ENCODE measurements around the gene MAEA.

The MAEA gene

DNA sequence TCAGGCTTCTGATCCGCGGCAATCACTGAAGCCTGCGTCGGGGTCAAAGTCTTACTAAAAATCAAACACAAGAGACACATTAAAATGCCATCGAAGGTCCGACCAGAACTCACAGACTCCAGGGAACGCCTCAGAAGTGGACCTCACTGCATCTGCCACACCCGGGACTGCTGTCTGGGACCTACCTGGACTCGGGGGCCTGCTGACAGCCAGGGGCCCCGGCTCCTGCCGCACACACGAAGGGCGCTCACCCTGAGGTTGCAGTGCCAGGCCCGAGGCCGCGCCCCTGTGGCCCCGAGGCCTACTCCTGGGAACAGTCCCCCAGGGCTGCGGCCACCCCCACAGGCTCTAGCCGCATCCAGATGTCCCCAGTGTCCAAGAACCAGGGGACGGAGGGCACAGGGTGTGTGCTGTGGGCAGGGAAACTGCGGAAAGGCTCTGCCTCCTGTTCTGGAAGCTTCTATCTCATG is 48.2 kb upstream of the MAEA start:
- H3K27ac ChIP-seq (ENCODE audit: low read depth, low read length): no peak overlapping the region
- H3K36me3 ChIP-seq (ENCODE audit: control insufficient read depth, low read length): peaks cover 81% of the 10 kb centered on the region
- H3F3A ChIP-seq (ENCODE audit: control insufficient read depth, insufficient read depth): no peaks in the 10 kb centered on the region
- no peak overlapping the region for H3K4me2 ChIP-seq (ENCODE audit: low read length)
- no peaks in the 10 kb centered on the region for H3K9me3 ChIP-seq (ENCODE audit: control insufficient read depth, insufficient read depth, low read length)
- no peak overlapping the region for H3K4me3 ChIP-seq (ENCODE audit: low read length)
- no peaks in the 10 kb centered on the region for H3K27me3 ChIP-seq (ENCODE audit: control insufficient read depth, low read length)
- peaks cover 28% of the 10 kb centered on the region for H4K20me1 ChIP-seq (ENCODE audit: control insufficient read depth, insufficient read depth, low read depth, low read length)
- TF ChIP-seq EZH2phosphoT487 (IDR thresholded peaks at IDR 0.05; ENCODE audit: borderline replicate concordance, low read length): no peak
- no peak for TF ChIP-seq CTCF (IDR thresholded peaks at IDR 0.05; ENCODE audit: low read depth, low read length, poor library complexity, severe bottlenecking)
- no peaks in the 10 kb centered on the region for H3K9me2 ChIP-seq (replicated peaks; ENCODE audit: control insufficient read depth, low read length)
- H3K79me2 ChIP-seq (ENCODE audit: control insufficient read depth, low read length): peaks cover 90% of the 10 kb centered on the region
- peaks cover 17% of the 10 kb centered on the region for H3K4me1 ChIP-seq (ENCODE audit: control insufficient read depth, low read length)

DNA sequence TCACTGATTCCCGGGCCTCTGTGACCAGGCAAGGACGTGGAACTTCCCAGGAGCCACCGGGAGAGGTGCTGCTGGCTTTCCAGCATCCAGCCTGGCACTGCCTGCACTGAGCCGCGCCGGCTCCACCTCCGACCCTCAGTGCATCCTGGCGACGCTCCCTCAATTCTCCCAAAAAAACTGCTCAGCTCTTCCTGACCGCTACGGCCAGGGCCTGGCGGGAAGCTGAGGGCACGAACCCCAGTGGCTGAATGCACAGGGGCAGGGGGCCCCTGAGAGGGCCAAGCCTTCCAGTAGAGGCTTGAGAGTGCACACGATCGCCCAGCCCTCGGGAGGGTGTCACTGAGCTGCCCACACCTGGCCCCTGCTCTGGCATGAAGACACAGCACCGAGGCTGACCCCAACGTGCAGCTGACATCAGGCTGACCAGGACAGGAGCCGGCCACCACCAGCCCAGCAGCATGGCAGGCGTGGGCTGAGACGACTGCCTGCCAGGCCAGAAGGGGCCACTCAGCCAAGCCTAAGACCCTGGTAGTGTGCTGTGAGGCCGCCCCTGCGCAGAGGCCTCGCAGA is 47.7 kb upstream of the MAEA start:
- no peaks in the 10 kb centered on the region for H3F3A ChIP-seq (ENCODE audit: control insufficient read depth, insufficient read depth)
- H3K79me2 ChIP-seq (ENCODE audit: control insufficient read depth, low read length): peaks cover 93% of the 10 kb centered on the region
- TF ChIP-seq EZH2phosphoT487 (IDR thresholded peaks at IDR 0.05; ENCODE audit: borderline replicate concordance, low read length) (no peak), CTCF (IDR thresholded peaks at IDR 0.05; ENCODE audit: low read depth, low read length, poor library complexity, severe bottlenecking) (no peak)
- H3K9me2 ChIP-seq (replicated peaks; ENCODE audit: control insufficient read depth, low read length): no peaks in the 10 kb centered on the region
- no peaks in the 10 kb centered on the region for H3K9me3 ChIP-seq (ENCODE audit: control insufficient read depth, insufficient read depth, low read length)
- no peak overlapping the region for H3K27ac ChIP-seq (ENCODE audit: low read depth, low read length)
- H4K20me1 ChIP-seq (ENCODE audit: control insufficient read depth, insufficient read depth, low read depth, low read length): peaks cover 33% of the 10 kb centered on the region
- H3K4me3 ChIP-seq (ENCODE audit: low read length): no peak overlapping the region
- peaks cover 22% of the 10 kb centered on the region for H3K4me1 ChIP-seq (ENCODE audit: control insufficient read depth, low read length)
- H3K4me2 ChIP-seq (ENCODE audit: low read length): no peak overlapping the region
- peaks cover 81% of the 10 kb centered on the region for H3K36me3 ChIP-seq (ENCODE audit: control insufficient read depth, low read length)
- no peaks in the 10 kb centered on the region for H3K27me3 ChIP-seq (ENCODE audit: control insufficient read depth, low read length)

DNA sequence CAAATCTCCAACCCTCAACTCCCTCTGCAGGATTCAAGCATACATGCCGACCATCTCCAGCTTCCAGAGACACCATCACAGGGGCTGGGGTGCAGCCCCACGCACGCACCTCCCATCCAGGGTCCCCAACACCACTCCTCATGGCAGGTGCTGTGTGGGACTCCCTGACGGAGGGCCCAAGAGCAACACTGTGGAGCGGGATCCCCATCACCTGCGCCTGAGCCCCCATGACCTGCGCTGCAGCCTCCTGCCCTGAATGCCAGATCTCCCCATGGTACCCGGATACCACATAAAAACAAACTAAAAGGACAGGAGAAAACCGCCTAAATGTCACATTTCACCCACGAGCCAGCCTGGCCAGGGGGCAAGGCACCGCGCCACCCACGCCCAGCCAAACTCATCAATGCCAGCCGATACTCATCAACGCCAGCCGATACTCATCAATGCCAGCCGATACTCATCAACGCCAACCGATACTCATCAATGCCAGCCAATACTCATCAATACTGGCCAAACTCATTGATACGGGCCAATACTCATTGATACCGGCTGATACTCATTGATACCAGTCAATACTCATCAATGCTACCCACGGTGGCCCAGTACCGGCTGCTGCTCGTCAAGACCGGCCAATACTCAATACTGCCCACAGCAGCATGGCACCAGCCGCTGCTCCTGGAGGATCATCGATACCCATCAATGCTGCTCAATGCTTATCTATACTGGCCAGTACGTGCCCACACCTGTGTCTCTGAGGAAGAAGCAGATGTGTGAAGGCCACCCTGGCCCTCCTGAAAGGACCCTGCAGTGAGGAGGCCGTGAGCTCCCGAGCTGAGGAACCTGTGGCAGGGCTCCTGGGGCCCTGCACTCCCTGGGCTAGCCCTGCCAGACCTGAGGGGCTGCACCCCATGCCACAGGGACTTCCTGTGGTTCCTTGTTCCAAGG is 46.9 kb upstream of the MAEA start:
- H3K4me2 ChIP-seq (ENCODE audit: low read length): no peak overlapping the region
- H3K4me1 ChIP-seq (ENCODE audit: control insufficient read depth, low read length): peaks cover 26% of the 10 kb centered on the region
- H3K9me3 ChIP-seq (ENCODE audit: control insufficient read depth, insufficient read depth, low read length): no peaks in the 10 kb centered on the region
- peaks cover 80% of the 10 kb centered on the region for H3K36me3 ChIP-seq (ENCODE audit: control insufficient read depth, low read length)
- H4K20me1 ChIP-seq (ENCODE audit: control insufficient read depth, insufficient read depth, low read depth, low read length): peaks cover 34% of the 10 kb centered on the region
- no peaks in the 10 kb centered on the region for H3K27me3 ChIP-seq (ENCODE audit: control insufficient read depth, low read length)
- no peak for TF ChIP-seq CTCF (IDR thresholded peaks at IDR 0.05; ENCODE audit: low read depth, low read length, poor library complexity, severe bottlenecking)
- no peak for TF ChIP-seq EZH2phosphoT487 (IDR thresholded peaks at IDR 0.05; ENCODE audit: borderline replicate concordance, low read length)
- H3F3A ChIP-seq (ENCODE audit: control insufficient read depth, insufficient read depth): no peaks in the 10 kb centered on the region
- no peaks in the 10 kb centered on the region for H3K9me2 ChIP-seq (replicated peaks; ENCODE audit: control insufficient read depth, low read length)
- no peak overlapping the region for H3K27ac ChIP-seq (ENCODE audit: low read depth, low read length)
- H3K79me2 ChIP-seq (ENCODE audit: control insufficient read depth, low read length): peaks cover 97% of the 10 kb centered on the region
- no peak overlapping the region for H3K4me3 ChIP-seq (ENCODE audit: low read length)

Measured in DOHH2 (cell line).